ENCODE data around the gene TSHZ2. TPM values are rescaled to one million over a fixed set of nuclear protein-coding genes. Genes with fewer than 3 reads are reported as not detected.

Gene TSHZ2
- total RNA-seq, 1 experiment from 2014 or later = 2.3 TPM

DNA sequence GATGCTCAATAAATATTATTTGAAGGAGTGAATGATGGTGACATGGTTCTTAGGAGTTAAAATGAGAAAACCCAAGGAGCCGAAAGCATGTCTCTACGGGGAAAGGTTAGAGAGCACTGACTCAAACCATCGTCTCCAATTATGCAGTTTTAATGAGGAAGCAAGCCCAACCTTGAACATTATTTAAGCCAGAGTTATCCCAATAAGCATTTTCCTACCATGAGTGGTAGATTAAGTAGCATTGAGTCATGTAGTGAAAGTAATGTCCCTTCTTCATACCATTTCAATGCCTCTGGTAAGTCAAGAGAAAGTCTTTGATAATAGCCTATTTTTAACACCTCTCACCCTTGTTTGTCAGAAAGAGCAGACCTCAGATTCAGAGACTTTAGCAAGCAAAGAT lies 13.5 kb downstream of the TSHZ2 start:
- Mint-ChIP-seq H3K4me3 (ENCODE audit: unreplicated experiment) (no peak overlapping the region), H3K27ac (ENCODE audit: low read depth, unreplicated experiment) (no peak overlapping the region), H3K27me3 (ENCODE audit: insufficient read depth, unreplicated experiment) (no peaks in the 10 kb centered on the region), H3K9me3 (ENCODE audit: unreplicated experiment) (no peaks in the 10 kb centered on the region), H3K36me3 (ENCODE audit: insufficient read depth, unreplicated experiment) (no peaks in the 10 kb centered on the region), H3K4me1 (ENCODE audit: insufficient read depth, unreplicated experiment) (no peaks in the 10 kb centered on the region)
- BruUV-seq (replicated peaks) = no TSS peak
- POLR2A ChIA-PET = no interaction called here
- intact Hi-C loops (cut with micrococcal nuclease) = no loop called here
- CTCF ChIA-PET = no interaction called here
- DNase-seq (ENCODE audit: unreplicated experiment) = no peak
- no peak for TF ChIP-seq CTCF (IDR thresholded peaks at IDR 0.05; ENCODE audit: unreplicated experiment)

DNA sequence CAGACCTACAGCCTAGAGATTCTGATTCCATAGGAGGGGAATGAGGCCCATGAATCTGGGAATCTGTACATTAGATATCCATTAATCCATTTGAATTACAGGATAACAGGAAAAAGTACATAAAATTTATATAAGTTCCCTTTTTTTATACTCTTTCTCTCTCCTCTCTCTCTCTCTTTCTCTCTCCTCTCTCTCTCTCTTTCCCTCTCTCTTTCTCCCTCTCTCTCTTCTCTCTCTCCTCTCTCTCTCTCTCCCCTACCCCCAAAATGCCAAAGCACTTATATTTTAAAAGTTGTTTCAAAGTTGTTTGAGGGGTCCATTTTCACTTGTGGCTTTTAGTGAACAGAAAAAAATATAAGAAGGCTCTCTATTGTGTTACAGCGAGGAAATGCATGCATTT lies 15.1 kb downstream of the TSHZ2 start:
- Mint-ChIP-seq H3K4me3 (ENCODE audit: unreplicated experiment) (no peak overlapping the region), H3K27ac (ENCODE audit: low read depth, unreplicated experiment) (no peak overlapping the region), H3K9me3 (ENCODE audit: unreplicated experiment) (no peaks in the 10 kb centered on the region), H3K4me1 (ENCODE audit: insufficient read depth, unreplicated experiment) (no peaks in the 10 kb centered on the region), H3K36me3 (ENCODE audit: insufficient read depth, unreplicated experiment) (no peaks in the 10 kb centered on the region), H3K27me3 (ENCODE audit: insufficient read depth, unreplicated experiment) (no peaks in the 10 kb centered on the region)
- BruUV-seq (replicated peaks) = no TSS peak
- ChIA-PET POLR2A (interaction anchor here (0.8 kb wide), 1 partner anchor 11 kb away, joined by 3 read pairs; no protein-coding TSS in a partner anchor), CTCF (interaction anchor here (0.6 to 0.9 kb wide), 2 partner anchors 26 to 118 kb away, joined by 3 read pairs; no protein-coding TSS in a partner anchor)
- TF ChIP-seq CTCF (IDR thresholded peaks at IDR 0.05; ENCODE audit: unreplicated experiment) = no peak
- intact Hi-C loops (cut with micrococcal nuclease) = no loop called here
- DNase-seq (ENCODE audit: unreplicated experiment) = no peak

DNA sequence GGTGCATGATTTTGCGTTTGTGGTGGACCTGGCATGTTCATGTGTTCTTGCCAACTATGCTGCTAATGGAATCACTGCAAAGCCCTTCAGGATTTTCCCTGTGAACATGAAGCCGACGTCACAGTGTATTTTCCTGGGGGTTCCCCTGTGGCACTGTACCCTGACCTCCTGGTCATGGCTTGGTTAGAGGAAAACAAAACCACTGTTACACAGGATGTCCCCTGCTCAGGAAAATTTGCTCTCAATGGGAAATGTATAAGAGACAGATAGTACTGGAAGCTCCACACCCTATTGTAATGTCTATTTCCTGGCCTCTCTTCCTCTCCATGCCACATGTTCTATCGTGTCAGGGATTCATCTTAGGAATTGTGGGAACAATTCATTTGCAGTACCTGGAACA lies 19.7 kb downstream of the TSHZ2 start:
- Mint-ChIP-seq H3K4me1 (ENCODE audit: insufficient read depth, unreplicated experiment) (no peaks in the 10 kb centered on the region), H3K36me3 (ENCODE audit: insufficient read depth, unreplicated experiment) (no peaks in the 10 kb centered on the region), H3K27ac (ENCODE audit: low read depth, unreplicated experiment) (no peak overlapping the region), H3K4me3 (ENCODE audit: unreplicated experiment) (no peak overlapping the region), H3K9me3 (ENCODE audit: unreplicated experiment) (no peaks in the 10 kb centered on the region), H3K27me3 (ENCODE audit: insufficient read depth, unreplicated experiment) (no peaks in the 10 kb centered on the region)
- ChIA-PET CTCF (interaction anchor here (0.6 to 1.5 kb wide), 3 partner anchors 17 to 677 kb away, joined by 3 to 5 read pairs (median 3); no protein-coding TSS in a partner anchor), POLR2A (interaction anchor here (1.0 to 1.7 kb wide), 2 partner anchors 16 to 18 kb away, joined by 3 to 6 read pairs; no protein-coding TSS in a partner anchor)
- no TSS peak for BruUV-seq (replicated peaks)
- no peak for DNase-seq (ENCODE audit: unreplicated experiment)
- TF ChIP-seq CTCF (IDR thresholded peaks at IDR 0.05; ENCODE audit: unreplicated experiment) = no peak
- intact Hi-C loops (cut with micrococcal nuclease) = no loop called here

DNA sequence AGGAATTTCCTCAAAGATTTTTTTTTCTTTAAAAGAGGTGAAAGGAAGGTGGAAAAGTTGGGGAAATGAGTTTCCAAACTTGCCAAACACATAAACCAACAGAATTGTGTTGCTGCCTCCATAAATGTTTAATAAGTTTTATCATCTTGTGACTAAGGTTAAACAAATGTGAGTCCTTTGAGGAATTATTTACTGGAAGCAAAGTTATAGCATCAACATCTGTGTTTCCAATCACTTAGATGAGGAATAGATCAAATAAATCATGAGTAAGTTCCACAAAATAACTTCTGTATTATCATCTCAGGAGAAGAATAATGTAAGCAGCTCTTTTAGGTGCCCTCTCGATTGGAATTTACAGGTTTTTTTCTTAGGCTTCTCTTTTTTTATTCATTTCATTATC lies 20.5 kb downstream of the TSHZ2 start:
- no peak overlapping the region for H3K27ac Mint-ChIP-seq (ENCODE audit: low read depth, unreplicated experiment)
- ChIA-PET CTCF (no interaction called here), POLR2A (no interaction called here)
- intact Hi-C loops (cut with micrococcal nuclease) = no loop called here
- no peaks in the 10 kb centered on the region for H3K9me3 Mint-ChIP-seq (ENCODE audit: unreplicated experiment)
- BruUV-seq (replicated peaks) = no TSS peak
- no peak for TF ChIP-seq CTCF (IDR thresholded peaks at IDR 0.05; ENCODE audit: unreplicated experiment)
- H3K27me3 Mint-ChIP-seq (ENCODE audit: insufficient read depth, unreplicated experiment) = no peaks in the 10 kb centered on the region
- no peaks in the 10 kb centered on the region for H3K36me3 Mint-ChIP-seq (ENCODE audit: insufficient read depth, unreplicated experiment)
- H3K4me1 Mint-ChIP-seq (ENCODE audit: insufficient read depth, unreplicated experiment) = no peaks in the 10 kb centered on the region
- no peak for DNase-seq (ENCODE audit: unreplicated experiment)
- no peak overlapping the region for H3K4me3 Mint-ChIP-seq (ENCODE audit: unreplicated experiment)
